SU-DHL-6 (cell line): ENCODE measurements around the gene SYNC.
"Not testable (repeated sequence)": the region's sequence is repeated elsewhere in the genome, so short reads cannot be mapped to it uniquely, and the experiment has no call there.

Experiments
- H2AFZ ChIP-seq: fragments of 200-600 bp; sonication (generic); 2 replicates; pipeline ENCODE4 v1.6.1; 2014; ENCODE audit warnings: low read depth, mild to moderate bottlenecking, moderate library complexity, mixed read lengths, antibody characterized with exemption, low read length; ENCODE audit not compliant: severe bottlenecking
- H3F3A ChIP-seq: fragments of 200-600 bp; shearing (Covaris generic); 2 replicates; pipeline ENCODE4 v1.6.0; 2016; ENCODE audit warnings: antibody characterized with exemption, mild to moderate bottlenecking; ENCODE audit not compliant: insufficient read depth
- H3K27ac ChIP-seq: fragments of 200-600 bp; sonication (generic); 2 replicates; pipeline ENCODE4 v1.5.1; 2016; ENCODE audit warnings: low read depth, mild to moderate bottlenecking, low read length, moderate library complexity, mixed read lengths
- H3K27me3 ChIP-seq: fragments of 200-600 bp; sonication (generic), shearing (Covaris generic); 2 replicates; pipeline ENCODE4 v1.6.0; 2014; ENCODE audit warnings: mild to moderate bottlenecking, low read length
- H3K36me3 ChIP-seq: fragments of 200-600 bp; sonication (generic); 2 replicates; pipeline ENCODE4 v1.6.1; 2014; ENCODE audit warnings: mild to moderate bottlenecking, low read length, mixed read lengths
- H3K4me2 ChIP-seq: fragments of 300-600, 200-600 bp; shearing (Covaris generic), sonication (generic); 2 replicates; pipeline ENCODE4 v1.6.0; 2014; ENCODE audit warnings: low read length, low read depth, mild to moderate bottlenecking; ENCODE audit not compliant: poor library complexity, severe bottlenecking
- H3K4me3 ChIP-seq: fragments of 200-600 bp; sonication (generic); 2 replicates; pipeline ENCODE4 v1.5.1; 2014; ENCODE audit warnings: antibody characterized with exemption, low read length, mild to moderate bottlenecking, mixed read lengths; ENCODE audit not compliant: insufficient read depth, poor library complexity, severe bottlenecking
- H3K79me2 ChIP-seq: fragments of 200-600 bp; sonication (generic); 2 replicates; pipeline ENCODE4 v1.6.1; 2014; ENCODE audit warnings: mild to moderate bottlenecking, low read length, moderate library complexity; ENCODE audit not compliant: insufficient read depth
- H3K9ac ChIP-seq: fragments of 200-600 bp; sonication (generic); 2 replicates; pipeline ENCODE4 v1.7.0; 2014; ENCODE audit warnings: mild to moderate bottlenecking, low read length
- H3K9me2 ChIP-seq: fragments of 200-600 bp; sonication (generic); replicated peaks from 2 replicates; pipeline ENCODE4 v1.6.1; 2014; ENCODE audit warnings: low read length; ENCODE audit not compliant: insufficient read depth
- H3K9me3 ChIP-seq: fragments of 200-600 bp; sonication (generic); 2 replicates; pipeline ENCODE4 v1.6.1; 2014; ENCODE audit warnings: low read length, mixed read lengths; ENCODE audit not compliant: insufficient read depth
- H4K20me1 ChIP-seq: fragments of 200-600 bp; sonication (generic); 2 replicates; pipeline ENCODE4 v1.6.1; 2014; ENCODE audit warnings: low read depth, mild to moderate bottlenecking, antibody characterized with exemption, low read length, moderate library complexity, mixed read lengths
- EZH2phosphoT487 ChIP-seq: fragments of 200-600 bp; sonication (generic), shearing (Covaris generic); conservative IDR thresholded peaks from 2 replicates; pipeline ENCODE4 v1.6.1; 2018; ENCODE audit warnings: mild to moderate bottlenecking, antibody characterized with exemption, low read length, moderate library complexity, mixed read lengths
- TF ChIP-seq, protein P1 (sequence below): fragments of 200-600 bp; sonication (generic); IDR thresholded peaks from one replicate; pipeline ENCODE4 v1.5.1; 2017; ENCODE audit warnings: antibody characterized with exemption, mild to moderate bottlenecking, low read length, moderate library complexity; ENCODE audit not compliant: insufficient read depth, poor library complexity, severe bottlenecking

SYNC gene

DNA sequence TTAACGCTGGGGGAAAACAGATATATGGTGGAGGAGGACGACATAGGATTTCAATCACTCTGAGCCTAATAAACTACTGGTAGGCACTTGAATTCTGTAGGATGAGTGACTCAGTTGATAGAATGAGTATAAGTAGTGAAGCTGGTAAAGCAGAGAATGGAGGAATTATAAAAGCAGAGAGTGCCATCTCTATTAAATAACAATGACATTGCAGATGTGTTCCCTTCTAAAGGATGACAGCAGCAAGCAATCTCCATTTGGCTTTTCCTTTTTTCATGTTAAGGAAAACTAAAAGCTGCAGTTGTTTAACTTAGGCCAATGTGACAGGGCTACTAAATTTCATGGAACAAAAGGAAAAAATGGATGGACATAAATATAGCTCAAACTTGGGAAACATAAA, 69.7 kb downstream of the SYNC start:
- no peaks in the 10 kb centered on the region for H3K9me3 ChIP-seq
- peaks cover 11% of the 10 kb centered on the region; the same call in 1 of the 2 replicates for H4K20me1 ChIP-seq
- peaks cover 73% of the 10 kb centered on the region for H3K79me2 ChIP-seq
- no peaks in the 10 kb centered on the region for H3K9me2 ChIP-seq
- H3K36me3 ChIP-seq = peaks cover 30% of the 10 kb centered on the region
- no peak overlapping the region for H3K4me3 ChIP-seq
- no peak for TF ChIP-seq EZH2phosphoT487
- TF ChIP-seq, protein P1, sequence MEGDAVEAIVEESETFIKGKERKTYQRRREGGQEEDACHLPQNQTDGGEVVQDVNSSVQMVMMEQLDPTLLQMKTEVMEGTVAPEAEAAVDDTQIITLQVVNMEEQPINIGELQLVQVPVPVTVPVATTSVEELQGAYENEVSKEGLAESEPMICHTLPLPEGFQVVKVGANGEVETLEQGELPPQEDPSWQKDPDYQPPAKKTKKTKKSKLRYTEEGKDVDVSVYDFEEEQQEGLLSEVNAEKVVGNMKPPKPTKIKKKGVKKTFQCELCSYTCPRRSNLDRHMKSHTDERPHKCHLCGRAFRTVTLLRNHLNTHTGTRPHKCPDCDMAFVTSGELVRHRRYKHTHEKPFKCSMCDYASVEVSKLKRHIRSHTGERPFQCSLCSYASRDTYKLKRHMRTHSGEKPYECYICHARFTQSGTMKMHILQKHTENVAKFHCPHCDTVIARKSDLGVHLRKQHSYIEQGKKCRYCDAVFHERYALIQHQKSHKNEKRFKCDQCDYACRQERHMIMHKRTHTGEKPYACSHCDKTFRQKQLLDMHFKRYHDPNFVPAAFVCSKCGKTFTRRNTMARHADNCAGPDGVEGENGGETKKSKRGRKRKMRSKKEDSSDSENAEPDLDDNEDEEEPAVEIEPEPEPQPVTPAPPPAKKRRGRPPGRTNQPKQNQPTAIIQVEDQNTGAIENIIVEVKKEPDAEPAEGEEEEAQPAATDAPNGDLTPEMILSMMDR = no peak
- peaks cover 5% of the 10 kb centered on the region; the same call in 1 of the 2 replicates for H3F3A ChIP-seq
- H2AFZ ChIP-seq = no peak overlapping the region
- no peaks in the 10 kb centered on the region for H3K27me3 ChIP-seq
- H3K4me2 ChIP-seq = no peak overlapping the region
- H3K27ac ChIP-seq = no peak overlapping the region
- no peak overlapping the region for H3K9ac ChIP-seq

DNA sequence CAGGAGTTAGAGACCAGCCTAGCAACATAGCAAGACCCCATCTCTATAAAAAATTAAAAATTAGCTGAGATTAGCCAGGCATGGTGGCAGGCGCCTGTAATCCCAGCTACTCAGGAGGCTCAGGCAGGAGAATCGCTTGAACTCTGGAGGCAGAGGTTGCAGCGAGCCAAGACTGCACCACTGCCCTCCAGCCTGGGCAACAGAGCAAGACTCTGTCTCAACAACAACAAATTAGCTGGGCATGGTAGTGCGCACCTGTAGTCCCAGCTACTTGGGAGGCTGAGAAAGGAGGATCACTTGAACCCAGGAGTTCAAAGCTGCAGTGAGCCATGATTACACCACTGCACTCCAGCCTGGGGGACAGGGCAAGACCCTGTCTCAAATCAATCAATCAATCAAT, 72.4 kb downstream of the SYNC start:
- H3K27me3 ChIP-seq, H3K9me3 ChIP-seq, H3K9ac ChIP-seq, H3K4me3 ChIP-seq, H2AFZ ChIP-seq, H3K9me2 ChIP-seq, H3F3A ChIP-seq, H3K27ac ChIP-seq, H4K20me1 ChIP-seq, H3K4me2 ChIP-seq: not testable (repeated sequence)
- H3K79me2 ChIP-seq = peaks cover 49% of the 10 kb centered on the region
- H3K36me3 ChIP-seq = peaks cover 38% of the 10 kb centered on the region
